ENCODE results near the gene BOD1.

Gene BOD1

DNA sequence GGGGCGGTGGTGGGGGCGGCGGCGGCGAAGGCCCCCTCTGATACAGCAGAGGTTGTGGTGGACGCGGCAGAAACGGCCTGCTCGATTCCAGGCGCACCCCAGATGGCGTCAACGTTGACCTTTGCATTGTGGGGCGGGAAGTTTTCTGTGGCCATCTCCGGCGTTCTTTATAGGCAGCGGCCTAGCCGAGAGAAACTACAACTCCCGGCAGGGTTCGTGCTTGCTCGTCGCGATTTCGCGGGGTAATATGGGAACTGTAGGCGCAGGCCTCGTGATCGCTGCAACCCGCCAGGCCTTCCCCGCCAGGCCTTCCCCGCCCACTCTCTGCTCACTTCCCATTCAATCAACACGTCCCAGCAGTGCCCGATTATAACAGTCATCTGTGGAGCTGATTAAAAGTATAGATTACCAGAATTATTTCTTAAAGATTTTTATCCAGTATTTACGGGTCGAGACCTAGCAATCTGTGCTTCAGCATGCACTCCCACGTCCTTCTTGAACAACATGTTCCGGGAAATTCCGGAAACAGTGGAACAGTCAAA is at the start of gene BOD1:
Gene BOD1, minus strand, starts transcription at position 74 of the 542 bp plus-strand sequence. CDS start 214 bp downstream, outside the sequence.
- peak within 1 kb of the TSS; percentile 95 for H3K9ac ChIP-seq (ENCODE audit: insufficient read length)
- H3K36me3 ChIP-seq (ENCODE audit: insufficient read depth, low read length) = peaks cover 31% of the 10 kb centered on the region
- H3K9me3 ChIP-seq (ENCODE audit: low read depth, low read length) = no peaks in the 10 kb centered on the region
- peak within 1 kb of the TSS; percentile 90 for H3K4me3 ChIP-seq
- DNase-seq (ENCODE audit: low read depth, low spot score) = peak; percentile 92
- H3K27ac ChIP-seq = peak within 1 kb of the TSS; percentile 74; the same call in 1 of the 2 replicates
- peak; percentile 68 for TF ChIP-seq POLR2AphosphoS5 (IDR thresholded peaks at IDR 0.05; ENCODE audit: borderline replicate concordance, low read depth, low read length)
- no peak for TF ChIP-seq FOXP2 (optimal IDR thresholded peaks at IDR 0.05; ENCODE audit: control extremely low read depth, extremely low read length, insufficient read depth)

GRCh38 chr5:173665326-173665725 is 48.9 kb upstream of the BOD1 start:
- H3K9ac ChIP-seq (ENCODE audit: insufficient read length) = no peak overlapping the region
- no peak overlapping the region for H3K27ac ChIP-seq
- no peak for DNase-seq (ENCODE audit: low read depth, low spot score)
- no peaks in the 10 kb centered on the region for H3K36me3 ChIP-seq (ENCODE audit: insufficient read depth, low read length)
- H3K9me3 ChIP-seq (ENCODE audit: low read depth, low read length) = no peaks in the 10 kb centered on the region
- H3K4me3 ChIP-seq = no peak overlapping the region
- no peak for TF ChIP-seq FOXP2 (optimal IDR thresholded peaks at IDR 0.05; ENCODE audit: control extremely low read depth, extremely low read length, insufficient read depth)
- no peak for TF ChIP-seq EZH2 (IDR thresholded peaks at IDR 0.05)
- no peak for TF ChIP-seq POLR2AphosphoS5 (IDR thresholded peaks at IDR 0.05; ENCODE audit: borderline replicate concordance, low read depth, low read length)

GRCh38 chr5:173664154-173664526 is 47.7 kb upstream of the BOD1 start:
- no peak for TF ChIP-seq EZH2 (IDR thresholded peaks at IDR 0.05)
- no peak for TF ChIP-seq POLR2AphosphoS5 (IDR thresholded peaks at IDR 0.05; ENCODE audit: borderline replicate concordance, low read depth, low read length)
- TF ChIP-seq FOXP2 (optimal IDR thresholded peaks at IDR 0.05; ENCODE audit: control extremely low read depth, extremely low read length, insufficient read depth) = no peak
- no peak overlapping the region for H3K4me3 ChIP-seq
- no peaks in the 10 kb centered on the region for H3K9me3 ChIP-seq (ENCODE audit: low read depth, low read length)
- no peak overlapping the region for H3K27ac ChIP-seq
- DNase-seq (ENCODE audit: low read depth, low spot score) = no peak
- no peak overlapping the region for H3K9ac ChIP-seq (ENCODE audit: insufficient read length)
- no peaks in the 10 kb centered on the region for H3K36me3 ChIP-seq (ENCODE audit: insufficient read depth, low read length)

GRCh38 chr5:173663352-173664153 is 47.1 kb upstream of the BOD1 start:
- Histone ChIP-seq H3K9ac (ENCODE audit: insufficient read length) (no peak overlapping the region), H3K36me3 (ENCODE audit: insufficient read depth, low read length) (no peaks in the 10 kb centered on the region), H3K4me3 (no peak overlapping the region), H3K9me3 (ENCODE audit: low read depth, low read length) (no peaks in the 10 kb centered on the region), H3K27ac (no peak overlapping the region)
- DNase-seq (ENCODE audit: low read depth, low spot score) = no peak
- TF ChIP-seq POLR2AphosphoS5 (IDR thresholded peaks at IDR 0.05; ENCODE audit: borderline replicate concordance, low read depth, low read length) (no peak), EZH2 (IDR thresholded peaks at IDR 0.05) (no peak), FOXP2 (optimal IDR thresholded peaks at IDR 0.05; ENCODE audit: control extremely low read depth, extremely low read length, insufficient read depth) (no peak)

DNA sequence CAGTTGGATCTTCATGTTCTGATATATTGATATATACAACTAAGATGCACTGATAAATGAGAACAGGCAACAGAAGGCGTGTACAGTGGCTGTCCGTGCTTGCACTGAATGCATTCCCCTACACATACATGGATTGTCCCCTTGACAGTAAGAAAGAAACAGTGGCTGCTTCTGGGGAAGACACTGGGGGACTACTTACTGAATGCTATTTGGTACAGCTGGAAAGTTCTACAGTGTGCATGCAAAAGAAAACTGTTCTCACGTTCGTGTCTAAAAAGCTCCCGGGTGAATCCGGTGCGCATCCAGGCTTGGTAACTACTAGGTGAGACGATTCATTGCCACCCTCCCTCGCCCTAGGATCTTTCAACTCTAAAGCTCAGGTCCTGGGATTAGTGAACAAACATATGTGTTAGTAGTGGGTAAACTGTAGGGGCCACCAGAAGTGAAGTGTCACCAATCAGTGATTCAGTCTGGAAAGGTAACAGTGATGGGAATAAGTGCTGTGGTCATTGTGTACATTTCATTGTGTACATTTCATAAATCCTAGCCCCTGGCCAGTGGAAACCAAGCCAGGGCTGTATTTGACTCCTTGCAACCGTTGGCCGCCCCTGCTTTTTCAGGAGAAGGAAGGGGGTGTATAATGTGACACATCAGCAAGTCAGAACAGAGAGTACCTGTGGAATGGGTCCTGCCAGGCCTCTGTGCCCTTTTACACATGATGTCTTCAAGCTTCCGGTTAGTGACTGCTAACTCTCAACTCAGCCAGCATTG is 46.3 kb upstream of the BOD1 start:
- Histone ChIP-seq H3K4me3 (no peak overlapping the region), H3K27ac (no peak overlapping the region)
- DNase-seq (ENCODE audit: low read depth, low spot score) = no peak

GRCh38 chr5:173660481-173661280 is 44.2 kb upstream of the BOD1 start:
- H3K27ac ChIP-seq = no peak overlapping the region
- no peak overlapping the region for H3K9ac ChIP-seq (ENCODE audit: insufficient read length)
- DNase-seq (ENCODE audit: low read depth, low spot score) = no peak
- H3K4me3 ChIP-seq = no peak overlapping the region
- no peaks in the 10 kb centered on the region for H3K9me3 ChIP-seq (ENCODE audit: low read depth, low read length)
- H3K36me3 ChIP-seq (ENCODE audit: insufficient read depth, low read length) = no peaks in the 10 kb centered on the region
- TF ChIP-seq POLR2AphosphoS5 (IDR thresholded peaks at IDR 0.05; ENCODE audit: borderline replicate concordance, low read depth, low read length) = no peak
- no peak for TF ChIP-seq FOXP2 (optimal IDR thresholded peaks at IDR 0.05; ENCODE audit: control extremely low read depth, extremely low read length, insufficient read depth)
- no peak for TF ChIP-seq EZH2 (IDR thresholded peaks at IDR 0.05)

More for the DNA sequence above, 46.3 kb upstream of the BOD1 start:
- TF ChIP-seq POLR2AphosphoS5 (IDR thresholded peaks at IDR 0.05; ENCODE audit: borderline replicate concordance, low read depth, low read length) (no peak), EZH2 (IDR thresholded peaks at IDR 0.05) (no peak), FOXP2 (optimal IDR thresholded peaks at IDR 0.05; ENCODE audit: control extremely low read depth, extremely low read length, insufficient read depth) (no peak)
- no peak overlapping the region for H3K9ac ChIP-seq (ENCODE audit: insufficient read length)
- H3K9me3 ChIP-seq (ENCODE audit: low read depth, low read length) = no peaks in the 10 kb centered on the region
- no peaks in the 10 kb centered on the region for H3K36me3 ChIP-seq (ENCODE audit: insufficient read depth, low read length)

DNA sequence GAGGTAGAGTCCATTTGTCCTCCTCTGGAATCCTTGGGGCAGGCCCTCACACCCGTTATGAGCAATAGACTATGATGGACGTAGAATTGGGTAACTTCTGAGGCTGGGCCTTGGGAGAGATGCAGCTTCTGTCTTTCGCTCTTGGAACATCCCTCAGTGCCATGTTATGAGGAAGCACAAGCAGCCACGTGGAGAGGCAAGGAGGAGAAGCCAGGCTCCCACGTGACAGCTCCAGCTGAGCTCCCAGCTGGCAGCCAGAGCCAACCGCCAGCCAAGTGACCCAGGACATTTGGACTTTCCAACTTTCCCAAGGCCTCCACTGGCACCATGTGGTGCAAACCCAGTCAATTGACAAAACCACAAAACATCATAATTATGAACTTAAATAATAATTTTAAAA is 43.0 kb upstream of the BOD1 start:
- no peak overlapping the region for H3K9ac ChIP-seq (ENCODE audit: insufficient read length)
- H3K36me3 ChIP-seq (ENCODE audit: insufficient read depth, low read length) = no peaks in the 10 kb centered on the region
- no peaks in the 10 kb centered on the region for H3K9me3 ChIP-seq (ENCODE audit: low read depth, low read length)
- H3K27ac ChIP-seq = no peak overlapping the region
- no peak for DNase-seq (ENCODE audit: low read depth, low spot score)
- no peak for TF ChIP-seq EZH2 (IDR thresholded peaks at IDR 0.05)
- no peak for TF ChIP-seq FOXP2 (optimal IDR thresholded peaks at IDR 0.05; ENCODE audit: control extremely low read depth, extremely low read length, insufficient read depth)
- no peak for TF ChIP-seq POLR2AphosphoS5 (IDR thresholded peaks at IDR 0.05; ENCODE audit: borderline replicate concordance, low read depth, low read length)
- no peak overlapping the region for H3K4me3 ChIP-seq

Measured in SK-N-MC (cell line).